ENCODE data around the gene GRIA3.
"Not testable (repeated sequence)": the region's sequence is repeated elsewhere in the genome, so short reads cannot be mapped to it uniquely, and the experiment has no call there.

Gene GRIA3

GRCh38 chrX:123525123-123525725, 341.1 kb downstream of the GRIA3 start:
- no CpG with 5 or more reads among the region's 2 CpGs for WGBS (ENCODE audit: extremely low coverage, insufficient coverage, low lambda C conversion rate)
- no peaks in the 10 kb centered on the region for H3K79me2 ChIP-seq (ENCODE audit: control insufficient read depth, insufficient read depth, low read length)
- no peak overlapping the region for H3K4ac ChIP-seq (ENCODE audit: low read depth, low read length)
- no peak overlapping the region for H3K23ac ChIP-seq (ENCODE audit: low read length)
- no peaks in the 10 kb centered on the region for H3K27me3 ChIP-seq (ENCODE audit: insufficient read depth, low read length, poor library complexity)
- no peaks in the 10 kb centered on the region for H3K79me1 ChIP-seq (ENCODE audit: low read length)
- H3K27ac ChIP-seq (ENCODE audit: low read depth, low read length): no peak overlapping the region
- no peak overlapping the region for H3K9ac ChIP-seq (ENCODE audit: low read length)
- H3K4me2 ChIP-seq (ENCODE audit: low read length): no peak overlapping the region
- no peak overlapping the region for H3K18ac ChIP-seq (ENCODE audit: low read length)
- H3K4me1 ChIP-seq (ENCODE audit: control insufficient read depth, low read depth, low read length): no peaks in the 10 kb centered on the region
- H2BK5ac ChIP-seq (ENCODE audit: low read length): no peak overlapping the region
- H2BK15ac ChIP-seq (replicated peaks; ENCODE audit: low read depth): no peak overlapping the region
- H2AK5ac ChIP-seq (ENCODE audit: low read length): no peak overlapping the region
- no peaks in the 10 kb centered on the region for H3K36me3 ChIP-seq (ENCODE audit: control insufficient read depth, insufficient read depth, low read length)
- no peak overlapping the region for H4K8ac ChIP-seq (ENCODE audit: low read depth, low read length)
- no peak overlapping the region for H3K4me3 ChIP-seq (ENCODE audit: low read length)
- no peak overlapping the region for H2BK120ac ChIP-seq (ENCODE audit: low read depth, low read length)
- H4K5ac ChIP-seq (ENCODE audit: low read length): no peak overlapping the region
- no peak overlapping the region for H3K56ac ChIP-seq (ENCODE audit: low read length)
- DNase-seq: peak; percentile 4

GRCh38 chrX:123530726-123531125, 346.6 kb downstream of the GRIA3 start:
- not testable (repeated sequence) for H2BK5ac ChIP-seq (ENCODE audit: low read length); H3K36me3 ChIP-seq (ENCODE audit: control insufficient read depth, insufficient read depth, low read length); DNase-seq; H2BK120ac ChIP-seq (ENCODE audit: low read depth, low read length); H3K18ac ChIP-seq (ENCODE audit: low read length); H3K4ac ChIP-seq (ENCODE audit: low read depth, low read length); H3K23ac ChIP-seq (ENCODE audit: low read length); H3K4me1 ChIP-seq (ENCODE audit: control insufficient read depth, low read depth, low read length); H4K5ac ChIP-seq (ENCODE audit: low read length); H3K56ac ChIP-seq (ENCODE audit: low read length); H3K4me2 ChIP-seq (ENCODE audit: low read length); H2BK15ac ChIP-seq (replicated peaks; ENCODE audit: low read depth); H2AK5ac ChIP-seq (ENCODE audit: low read length); H3K9ac ChIP-seq (ENCODE audit: low read length); H3K27me3 ChIP-seq (ENCODE audit: insufficient read depth, low read length, poor library complexity); H3K79me1 ChIP-seq (ENCODE audit: low read length); H3K4me3 ChIP-seq (ENCODE audit: low read length); H3K27ac ChIP-seq (ENCODE audit: low read depth, low read length); H3K79me2 ChIP-seq (ENCODE audit: control insufficient read depth, insufficient read depth, low read length); H4K8ac ChIP-seq (ENCODE audit: low read depth, low read length)
- WGBS (ENCODE audit: extremely low coverage, insufficient coverage, low lambda C conversion rate): no CpG with 5 or more reads among the region's 1 CpG

All from mesendoderm (in vitro differentiated cells).